H7 (cell line): Measurements from ENCODE around the gene NEURL4. TPM values are rescaled to one million over a fixed set of nuclear protein-coding genes. Genes with fewer than 3 reads are reported as not detected.
A peak's percentile ranks its signal among the peaks of the same experiment; 100 is the strongest.

Source experiments
- DNase-seq: peaks from one replicate; pipeline ENCODE4 v3.0.0; 2012
- H3K27me3 ChIP-seq: 2 replicates; pipeline ENCODE4 v1.6.0; 2011; ENCODE audit warnings: mild to moderate bottlenecking, low read length; ENCODE audit not compliant: control insufficient read depth, insufficient read depth
- H3K36me3 ChIP-seq: replicated peaks from 2 replicates; pipeline ENCODE4 v1.5.1; 2011; ENCODE audit warnings: low read length; ENCODE audit not compliant: control insufficient read depth, insufficient read depth
- H3K4me3 ChIP-seq: 2 replicates; pipeline ENCODE4 v1.5.1; 2011; ENCODE audit warnings: low read depth, mild to moderate bottlenecking, control low read depth, low read length, moderate library complexity; ENCODE audit not compliant: insufficient read depth
- total RNA-seq: library from RNA; depleted of rRNA; stranded (reverse); fragments of >200 nt; shearing (Covaris generic); gene quantifications from 2 replicates; pipeline ENCODE4 v1.2.3, GENCODE V29; 2014

Gene NEURL4
- total RNA-seq, 1 experiment from 2014 or later = 34.1 TPM

DNA sequence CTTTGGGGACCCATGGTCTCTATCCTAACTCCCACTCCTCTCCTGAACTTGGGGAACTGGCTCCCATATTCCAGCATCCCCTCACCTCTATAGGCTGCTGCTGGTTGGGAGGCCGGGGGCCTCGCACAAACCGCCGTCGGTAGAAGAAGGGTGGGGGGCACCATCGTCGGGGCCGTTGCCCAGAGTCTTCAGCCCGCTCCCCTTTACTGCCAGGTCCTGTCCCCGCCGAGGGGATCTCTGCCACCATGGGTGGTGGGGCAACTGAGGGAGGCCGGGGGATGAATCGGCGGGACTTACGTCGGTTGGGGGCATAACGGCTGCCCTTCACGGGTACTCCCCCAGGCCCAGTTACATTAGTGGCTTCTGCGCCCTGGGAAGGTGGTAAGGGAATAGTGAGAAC, 39.0 kb downstream of the NEURL4 start:
- Histone ChIP-seq H3K27me3 (peaks cover 24% of the 10 kb centered on the region), H3K36me3 (no peaks in the 10 kb centered on the region; the same call in 1 of the 2 replicates)
- DNase-seq = no peak

DNA sequence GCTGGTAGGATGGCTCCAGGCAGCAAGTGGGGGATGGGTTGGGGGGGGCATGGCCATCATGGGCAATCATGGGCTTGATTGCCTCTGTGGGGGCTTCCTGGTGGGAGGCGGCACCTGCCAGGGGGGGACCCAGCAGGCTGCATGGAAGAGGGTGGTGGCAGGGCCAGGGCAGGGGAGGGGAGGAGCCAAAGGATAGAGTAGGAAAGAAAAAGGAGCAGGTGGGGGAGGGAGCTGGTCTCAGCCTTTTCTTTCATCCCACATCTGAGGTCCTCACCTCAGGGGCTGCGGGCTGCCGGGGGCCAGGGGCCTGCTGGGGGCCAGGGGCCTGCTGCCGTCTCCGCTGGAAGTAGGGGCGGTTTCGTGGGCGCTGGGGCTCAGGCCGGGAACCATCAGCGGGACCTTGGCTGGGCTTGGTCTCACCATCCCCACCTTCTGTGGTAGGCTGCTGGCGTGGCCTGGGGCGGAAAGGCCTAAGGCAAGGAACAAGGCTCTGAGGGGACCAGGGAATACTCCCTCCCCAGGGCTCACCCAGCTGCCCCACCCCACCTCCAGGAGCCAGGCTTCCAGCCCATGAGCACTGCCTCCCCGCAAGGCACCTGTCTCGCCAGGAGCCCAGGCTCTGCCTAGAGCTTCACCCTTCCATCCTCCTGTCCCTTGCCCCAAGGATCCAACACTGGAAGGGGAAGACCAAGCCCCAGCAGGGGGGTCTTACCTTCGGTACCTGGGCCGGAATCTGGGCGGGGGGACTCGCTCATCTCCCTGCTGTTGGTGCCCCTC, 39.7 kb downstream of the NEURL4 start:
- Histone ChIP-seq H3K27me3 (peaks cover 22% of the 10 kb centered on the region; the same call in 1 of the 2 replicates), H3K4me3 (no peak overlapping the region), H3K36me3 (no peaks in the 10 kb centered on the region; the same call in 1 of the 2 replicates)
- DNase-seq = peak; percentile 80

More for the DNA sequence above, 39.0 kb downstream of the NEURL4 start:
- H3K4me3 ChIP-seq = no peak overlapping the region

- Histone ChIP-seq H3K27me3 (peaks cover 20% of the 10 kb centered on the region), H3K36me3 (no peaks in the 10 kb centered on the region; the same call in 1 of the 2 replicates), H3K4me3 (no peak overlapping the region)
- DNase-seq = peak; percentile 15
Observed at GRCh38 chr17:7285679-7286078, 43.5 kb downstream of the NEURL4 start.

DNA sequence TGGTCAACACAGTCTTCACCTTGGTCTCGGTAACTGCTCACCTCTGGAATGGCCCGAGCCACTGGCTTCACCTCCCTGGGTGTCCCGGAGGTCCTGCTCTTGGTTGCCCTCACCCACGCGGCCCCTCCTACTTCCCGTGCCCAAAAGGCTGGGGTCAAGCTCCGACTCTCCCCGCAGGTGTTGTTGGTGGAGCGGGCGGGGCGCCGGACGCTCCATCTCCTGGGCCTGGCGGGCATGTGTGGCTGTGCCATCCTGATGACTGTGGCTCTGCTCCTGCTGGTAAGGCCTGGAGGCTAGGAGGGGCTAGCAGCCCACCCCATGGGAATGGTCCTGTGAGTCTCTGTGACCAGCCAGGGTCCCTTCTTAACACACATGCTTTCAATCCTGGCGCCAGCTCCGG, 44.2 kb downstream of the NEURL4 start:
- no peak for DNase-seq
- H3K27me3 ChIP-seq = peaks cover 17% of the 10 kb centered on the region
- H3K4me3 ChIP-seq = no peak overlapping the region

DNA sequence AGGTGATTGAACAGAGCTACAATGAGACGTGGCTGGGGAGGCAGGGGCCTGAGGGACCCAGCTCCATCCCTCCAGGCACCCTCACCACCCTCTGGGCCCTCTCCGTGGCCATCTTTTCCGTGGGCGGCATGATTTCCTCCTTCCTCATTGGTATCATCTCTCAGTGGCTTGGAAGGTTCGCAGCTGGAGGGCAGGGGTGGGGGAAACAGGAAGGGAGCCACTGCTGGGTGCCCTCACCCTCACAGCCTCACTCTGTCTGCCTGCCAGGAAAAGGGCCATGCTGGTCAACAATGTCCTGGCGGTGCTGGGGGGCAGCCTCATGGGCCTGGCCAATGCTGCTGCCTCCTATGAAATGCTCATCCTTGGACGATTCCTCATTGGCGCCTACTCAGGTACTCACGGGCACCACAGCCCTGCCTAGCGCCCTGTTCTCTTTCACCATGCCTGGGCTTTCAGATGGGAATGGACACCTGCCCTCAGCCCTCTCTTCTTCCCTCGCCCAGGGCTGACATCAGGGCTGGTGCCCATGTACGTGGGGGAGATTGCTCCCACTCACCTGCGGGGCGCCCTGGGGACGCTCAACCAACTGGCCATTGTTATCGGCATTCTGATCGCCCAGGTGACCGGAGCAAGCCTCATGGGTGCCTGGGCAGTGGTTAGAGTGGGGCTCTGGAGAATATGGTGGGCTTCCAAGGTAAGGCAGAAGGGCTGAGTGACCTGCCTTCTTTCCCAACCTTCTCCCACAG, 45.5 kb downstream of the NEURL4 start:
- H3K36me3 ChIP-seq = no peaks in the 10 kb centered on the region; the same call in 1 of the 2 replicates
- no peak overlapping the region for H3K4me3 ChIP-seq
- peaks cover 17% of the 10 kb centered on the region for H3K27me3 ChIP-seq
- peak; percentile 33 for DNase-seq

More for the DNA sequence above, 44.2 kb downstream of the NEURL4 start:
- no peaks in the 10 kb centered on the region; the same call in 1 of the 2 replicates for H3K36me3 ChIP-seq

- Histone ChIP-seq H3K36me3 (no peaks in the 10 kb centered on the region), H3K4me3 (no peak overlapping the region), H3K27me3 (peaks cover 17% of the 10 kb centered on the region)
- DNase-seq = peak; percentile 20
Observed at GRCh38 chr17:7282752-7283321, 46.3 kb downstream of the NEURL4 start.

DNA sequence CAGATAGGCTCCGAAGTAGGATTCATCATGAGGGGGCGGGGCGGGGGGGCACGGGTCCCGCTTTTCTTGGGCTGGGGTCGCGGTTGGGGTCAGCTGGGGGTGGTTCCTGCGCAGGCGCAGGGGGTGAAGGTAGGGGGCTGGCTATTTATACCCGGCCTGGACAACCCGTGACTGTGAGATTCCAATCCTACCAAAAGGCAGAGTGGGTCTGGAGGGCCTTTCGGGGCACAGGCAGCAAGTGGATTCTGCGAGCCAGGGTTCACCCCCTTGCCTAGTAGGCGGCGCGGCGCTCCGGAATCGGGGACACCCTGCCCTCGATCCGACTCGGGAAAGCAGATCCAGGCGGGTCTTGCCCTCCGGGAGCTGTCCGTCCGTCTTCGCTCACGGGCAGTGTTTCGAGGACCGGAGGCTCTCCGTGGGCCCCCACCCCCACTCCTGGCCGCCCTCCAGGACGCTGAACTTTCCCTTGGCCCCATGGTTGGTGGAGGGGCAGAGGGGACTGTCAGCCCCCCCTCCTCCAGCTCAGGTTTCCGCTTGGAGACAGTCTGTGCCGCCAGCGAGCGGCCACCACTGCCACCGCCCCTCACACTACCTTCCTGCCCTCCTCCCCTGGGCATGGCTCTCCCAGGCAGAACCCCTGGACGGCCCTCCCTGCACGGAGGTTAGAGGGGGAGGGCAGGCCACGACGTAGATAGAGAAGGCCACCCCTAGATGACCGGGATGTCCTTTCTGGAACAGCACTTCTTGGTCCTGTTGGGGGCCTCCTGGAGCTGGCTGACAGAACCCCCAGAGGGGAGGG, 47.0 kb downstream of the NEURL4 start:
- H3K36me3 ChIP-seq = no peaks in the 10 kb centered on the region
- H3K27me3 ChIP-seq = peaks cover 17% of the 10 kb centered on the region
- H3K4me3 ChIP-seq = peak overlapping the region; percentile 65
- DNase-seq = no peak

DNA sequence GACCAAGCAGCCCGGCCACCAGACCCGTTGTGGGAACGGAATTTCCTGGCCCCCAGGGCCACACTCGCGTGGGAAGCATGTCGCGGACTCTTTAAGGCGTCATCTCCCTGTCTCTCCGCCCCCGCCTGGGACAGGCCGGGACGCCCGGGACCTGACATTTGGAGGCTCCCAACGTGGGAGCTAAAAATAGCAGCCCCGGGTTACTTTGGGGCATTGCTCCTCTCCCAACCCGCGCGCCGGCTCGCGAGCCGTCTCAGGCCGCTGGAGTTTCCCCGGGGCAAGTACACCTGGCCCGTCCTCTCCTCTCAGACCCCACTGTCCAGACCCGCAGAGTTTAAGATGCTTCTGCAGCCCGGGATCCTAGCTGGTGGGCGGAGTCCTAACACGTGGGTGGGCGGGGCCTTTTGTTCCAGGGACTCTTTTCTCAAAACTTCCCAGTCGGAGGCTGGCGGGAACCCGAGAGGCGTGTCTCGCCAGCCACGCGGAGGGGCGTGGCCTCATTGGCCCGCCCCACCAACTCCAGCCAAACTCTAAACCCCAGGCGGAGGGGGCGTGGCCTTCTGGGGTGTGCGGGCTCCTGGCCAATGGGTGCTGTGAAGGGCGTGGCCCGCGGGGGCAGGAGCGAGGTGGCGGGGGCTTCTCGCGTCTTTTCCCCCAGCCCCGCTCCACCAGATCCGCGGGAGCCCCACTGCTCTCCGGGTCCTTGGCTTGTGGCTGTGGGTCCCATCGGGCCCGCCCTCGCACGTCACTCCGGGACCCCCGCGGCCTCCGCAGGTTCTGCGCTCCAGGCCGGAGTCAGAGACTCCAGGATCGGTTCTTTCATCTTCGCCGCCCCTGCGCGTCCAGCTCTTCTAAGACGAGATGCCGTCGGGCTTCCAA, 47.8 kb downstream of the NEURL4 start, which contains the start of gene SLC2A4:
TSS of gene SLC2A4 (plus strand) at position 645 of the 879 bp plus-strand sequence. CDS start at position 862, 217 bp downstream.
- Histone ChIP-seq H3K4me3 (peak within 1 kb of the TSS; percentile 65), H3K27me3 (peaks cover 17% of the 10 kb centered on the region), H3K36me3 (no peaks in the 10 kb centered on the region)
- DNase-seq = peak; percentile 100

GRCh38 chr17:7280519-7281073, 48.5 kb downstream of the NEURL4 start:
- Histone ChIP-seq H3K4me3 (peak overlapping the region; percentile 36), H3K36me3 (no peaks in the 10 kb centered on the region), H3K27me3 (peaks cover 17% of the 10 kb centered on the region)
- DNase-seq = peak; percentile 91

GRCh38 chr17:7279448-7279847, 49.7 kb downstream of the NEURL4 start:
- H3K4me3 ChIP-seq = no peak overlapping the region
- DNase-seq = no peak
- H3K27me3 ChIP-seq = peaks cover 17% of the 10 kb centered on the region
- H3K36me3 ChIP-seq = no peaks in the 10 kb centered on the region

DNA sequence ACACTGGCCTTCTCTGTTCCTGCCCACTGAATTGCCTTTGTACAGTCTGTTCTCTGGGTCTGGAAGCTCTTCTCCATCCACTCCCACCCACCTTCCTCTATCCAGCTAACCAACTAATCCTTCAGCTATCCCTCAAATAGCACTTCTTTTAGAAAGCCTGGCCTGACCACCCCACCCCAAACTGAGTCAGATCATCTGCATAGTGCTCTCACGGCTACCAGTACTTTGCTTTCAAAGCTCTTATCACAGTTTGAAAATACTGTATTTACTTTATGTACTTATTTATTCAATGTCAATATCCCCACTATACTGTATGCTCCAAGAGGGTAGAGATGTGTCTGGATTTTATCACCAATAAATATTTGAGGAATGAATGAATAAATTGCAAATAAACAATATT, 62.4 kb downstream of the NEURL4 start:
- Histone ChIP-seq H3K36me3 (no peaks in the 10 kb centered on the region), H3K4me3 (no peak overlapping the region), H3K27me3 (peaks cover 11% of the 10 kb centered on the region; the same call in 1 of the 2 replicates)
- DNase-seq = no peak
